Mesothelial cell of epicardium (in vitro differentiated cells): ENCODE measurements around the gene MAN2C1. TPM values are rescaled to one million over a fixed set of nuclear protein-coding genes. Genes with fewer than 3 reads are reported as not detected.
"Not testable (repeated sequence)": the region's sequence is repeated elsewhere in the genome, so short reads cannot be mapped to it uniquely, and the experiment has no call there.

Source experiments
- DNase-seq, 2 experiments: peaks; one replicate each; pipeline ENCODE4 v3.0.0; 2021; ENCODE audit warnings: low spot score in 2 of 2; ENCODE audit not compliant: unreplicated experiment in 2 of 2
- H3K27ac Mint-ChIP-seq: 2 replicates; pipeline ENCODE4 v1.8.0; 2021; ENCODE audit warnings: mixed read lengths
- H3K27me3 Mint-ChIP-seq: 2 replicates; pipeline ENCODE4 v1.8.0; 2021; ENCODE audit warnings: low read depth, mixed read lengths
- H3K36me3 Mint-ChIP-seq: 2 replicates; pipeline ENCODE4 v1.8.0; 2021; ENCODE audit warnings: mixed read lengths
- H3K4me1 Mint-ChIP-seq: 2 replicates; pipeline ENCODE4 v1.8.0; 2021; ENCODE audit warnings: mixed read lengths
- H3K4me3 Mint-ChIP-seq: 2 replicates; pipeline ENCODE4 v1.8.0; 2021; ENCODE audit warnings: mild to moderate bottlenecking, moderate library complexity, mixed read lengths
- H3K9me3 Mint-ChIP-seq: 2 replicates; pipeline ENCODE4 v1.8.0; 2021; ENCODE audit warnings: mixed read lengths
- total RNA-seq: library from RNA; stranded (reverse); gene quantifications from 3 replicates; pipeline ENCODE4 v1.2.1, GENCODE V29; 2021
- TF ChIP-seq, protein P1 (sequence below): fragments of 200-600 bp; sonication (generic); IDR thresholded peaks from one replicate; pipeline ENCODE4 v1.5.0; 2021; ENCODE audit warnings: antibody characterized with exemption; ENCODE audit not compliant: unreplicated experiment

MAN2C1 gene
- total RNA-seq, 1 donor from 2014 or later = 264 TPM

- Mint-ChIP-seq H3K4me1 (no peaks in the 10 kb centered on the region), H3K36me3 (no peaks in the 10 kb centered on the region), H3K27me3 (peaks cover 32% of the 10 kb centered on the region), H3K4me3 (no peak overlapping the region), H3K27ac (no peak overlapping the region), H3K9me3 (no peaks in the 10 kb centered on the region)
- no peak for DNase-seq
- TF ChIP-seq, protein P1, sequence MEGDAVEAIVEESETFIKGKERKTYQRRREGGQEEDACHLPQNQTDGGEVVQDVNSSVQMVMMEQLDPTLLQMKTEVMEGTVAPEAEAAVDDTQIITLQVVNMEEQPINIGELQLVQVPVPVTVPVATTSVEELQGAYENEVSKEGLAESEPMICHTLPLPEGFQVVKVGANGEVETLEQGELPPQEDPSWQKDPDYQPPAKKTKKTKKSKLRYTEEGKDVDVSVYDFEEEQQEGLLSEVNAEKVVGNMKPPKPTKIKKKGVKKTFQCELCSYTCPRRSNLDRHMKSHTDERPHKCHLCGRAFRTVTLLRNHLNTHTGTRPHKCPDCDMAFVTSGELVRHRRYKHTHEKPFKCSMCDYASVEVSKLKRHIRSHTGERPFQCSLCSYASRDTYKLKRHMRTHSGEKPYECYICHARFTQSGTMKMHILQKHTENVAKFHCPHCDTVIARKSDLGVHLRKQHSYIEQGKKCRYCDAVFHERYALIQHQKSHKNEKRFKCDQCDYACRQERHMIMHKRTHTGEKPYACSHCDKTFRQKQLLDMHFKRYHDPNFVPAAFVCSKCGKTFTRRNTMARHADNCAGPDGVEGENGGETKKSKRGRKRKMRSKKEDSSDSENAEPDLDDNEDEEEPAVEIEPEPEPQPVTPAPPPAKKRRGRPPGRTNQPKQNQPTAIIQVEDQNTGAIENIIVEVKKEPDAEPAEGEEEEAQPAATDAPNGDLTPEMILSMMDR = no peak
Observed at GRCh38 chr15:75314552-75315290, 53.7 kb downstream of the MAN2C1 start.

GRCh38 chr15:75313116-75313845 is 55.1 kb downstream of the MAN2C1 start:
- DNase-seq = no peak

GRCh38 chr15:75312548-75312947 is 55.9 kb downstream of the MAN2C1 start:
- not testable (repeated sequence) for H3K36me3 Mint-ChIP-seq, H3K9me3 Mint-ChIP-seq, H3K4me1 Mint-ChIP-seq, DNase-seq, H3K4me3 Mint-ChIP-seq, H3K27ac Mint-ChIP-seq
- peaks cover 33% of the 10 kb centered on the region for H3K27me3 Mint-ChIP-seq

More at GRCh38 chr15:75313116-75313845, 55.1 kb downstream of the MAN2C1 start:
- H3K4me1 Mint-ChIP-seq = no peaks in the 10 kb centered on the region
- TF ChIP-seq, protein P1 = no peak
- no peak overlapping the region for H3K27ac Mint-ChIP-seq
- H3K27me3 Mint-ChIP-seq = peaks cover 26% of the 10 kb centered on the region
- no peaks in the 10 kb centered on the region for H3K36me3 Mint-ChIP-seq
- no peak overlapping the region for H3K4me3 Mint-ChIP-seq
- no peaks in the 10 kb centered on the region for H3K9me3 Mint-ChIP-seq

DNA sequence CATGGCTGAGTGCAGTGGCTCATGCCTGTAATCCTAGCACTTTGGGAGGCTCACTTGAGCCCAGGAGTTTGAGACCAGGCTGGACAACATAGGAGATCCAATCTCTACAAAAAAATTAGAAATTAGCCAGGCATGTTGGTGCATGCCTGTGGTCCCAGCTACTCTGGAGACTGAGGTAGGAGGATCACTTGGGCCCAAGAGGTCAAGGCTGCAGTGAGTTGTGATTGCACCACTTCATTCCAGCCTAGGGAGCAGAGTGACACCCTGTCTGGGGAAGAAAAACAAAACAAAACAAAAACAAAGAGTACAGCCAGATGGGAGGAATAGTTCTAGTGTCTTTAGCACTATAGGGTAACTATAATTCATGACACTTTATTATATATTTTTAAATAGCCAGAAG is 58.7 kb downstream of the MAN2C1 start:
- Mint-ChIP-seq H3K36me3 (no peaks in the 10 kb centered on the region), H3K27me3 (peaks cover 54% of the 10 kb centered on the region), H3K4me1 (no peaks in the 10 kb centered on the region), H3K4me3 (no peak overlapping the region), H3K9me3 (no peaks in the 10 kb centered on the region), H3K27ac (no peak overlapping the region)
- TF ChIP-seq, protein P1 = no peak
- DNase-seq = no peak

DNA sequence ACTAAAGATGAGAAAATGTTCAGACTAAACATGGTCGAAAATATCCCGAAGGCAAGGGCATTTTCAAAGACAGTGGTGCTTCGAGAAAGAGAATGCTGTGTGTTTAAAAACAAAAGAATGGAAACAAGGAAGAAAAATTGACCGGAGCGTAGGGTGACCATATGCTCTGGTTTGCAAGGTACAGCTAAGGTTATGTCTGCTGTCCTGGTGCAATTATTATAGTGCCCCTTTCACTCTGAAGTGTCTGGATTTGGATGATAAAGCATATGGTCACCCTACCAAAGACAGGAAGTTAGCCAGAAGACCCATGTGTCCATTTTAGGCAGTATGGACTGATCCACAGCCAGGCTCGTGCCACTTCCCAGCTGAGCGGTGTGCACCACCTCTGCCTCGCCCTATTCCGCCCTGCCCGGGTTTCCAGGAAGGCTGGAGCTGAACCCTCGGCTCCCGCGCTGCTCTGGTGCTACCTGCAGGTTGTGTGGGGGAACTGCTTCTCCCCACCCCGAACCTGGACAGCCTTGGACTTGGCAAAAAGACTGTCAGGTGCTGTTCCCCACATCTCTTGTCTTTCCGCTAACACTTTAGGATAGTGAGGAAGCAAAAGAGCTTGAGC is 60.5 kb downstream of the MAN2C1 start:
- DNase-seq = peak in 1 of 2 experiments; percentile 47
- Mint-ChIP-seq H3K36me3 (no peaks in the 10 kb centered on the region), H3K4me1 (no peaks in the 10 kb centered on the region), H3K4me3 (no peak overlapping the region), H3K9me3 (no peaks in the 10 kb centered on the region), H3K27me3 (peaks cover 61% of the 10 kb centered on the region), H3K27ac (no peak overlapping the region)
- TF ChIP-seq, protein P1 = no peak

DNA sequence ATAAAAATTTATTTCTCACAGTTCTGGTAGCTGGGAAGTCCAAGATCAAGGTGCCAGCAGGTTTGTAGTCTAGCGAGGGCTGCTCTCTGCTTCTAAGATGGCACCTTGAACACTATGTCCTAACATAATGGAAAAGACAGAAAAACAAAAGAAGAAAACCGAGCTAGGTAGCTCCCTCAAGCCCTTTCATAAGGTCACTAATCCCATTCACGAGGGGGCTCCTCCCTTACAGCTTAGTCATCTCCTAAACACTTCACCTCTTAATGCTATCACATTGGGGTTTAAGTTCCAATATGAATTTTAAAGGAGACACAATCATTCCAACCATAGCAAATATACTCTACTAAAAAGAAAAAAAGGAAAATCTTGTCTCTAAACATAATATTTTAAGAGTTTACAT is 62.2 kb downstream of the MAN2C1 start:
- H3K27me3 Mint-ChIP-seq = peaks cover 53% of the 10 kb centered on the region
- no peaks in the 10 kb centered on the region for H3K9me3 Mint-ChIP-seq
- no peak overlapping the region for H3K27ac Mint-ChIP-seq
- DNase-seq = no peak
- H3K36me3 Mint-ChIP-seq = no peaks in the 10 kb centered on the region
- H3K4me3 Mint-ChIP-seq = no peak overlapping the region
- TF ChIP-seq, protein P1 = no peak
- no peaks in the 10 kb centered on the region for H3K4me1 Mint-ChIP-seq
